Sigmoid colon (tissue), 7 donors: ENCODE measurements around the gene APOF. TPM values are rescaled to one million over a fixed set of nuclear protein-coding genes. Genes with fewer than 3 reads are reported as not detected.

Experiments used
- DNase-seq: peaks from one replicate; pipeline ENCODE4 v3.0.0-alpha.2; 2019
- H3K27ac ChIP-seq, 4 donors: fragments of 200-600 bp; sonication (generic); one replicate each; pipeline ENCODE4 v1.5.1; 2016 to 2019; ENCODE audit warnings: mild to moderate bottlenecking in 1 of 4
- H3K27me3 ChIP-seq, 3 donors: fragments of 200-600 bp; sonication (generic); one replicate each; pipeline ENCODE4 v1.5.1; 2019; ENCODE audit warnings: mild to moderate bottlenecking in 1 of 3
- H3K36me3 ChIP-seq, 4 donors: fragments of 200-600 bp; sonication (generic); one replicate each; pipeline ENCODE4 v1.5.1; 2016 to 2019
- H3K4me1 ChIP-seq, 4 donors: fragments of 200-600 bp; sonication (generic); one replicate each; pipeline ENCODE4 v1.5.1; 2017 to 2019
- H3K4me3 ChIP-seq, 4 donors: fragments of 200-600 bp; sonication (generic); one replicate each; pipeline ENCODE4 v1.5.1; 2017 to 2019; ENCODE audit warnings: mild to moderate bottlenecking in 2 of 4, moderate library complexity in 1 of 4
- H3K9me3 ChIP-seq, 4 donors: fragments of 200-600 bp in 3 of 4; sonication (generic) in 3 of 4; one replicate each; pipeline versions ENCODE4 v1.5.1 to v1.6.1; 2013 to 2019
- CTCF ChIP-seq, 4 experiments: fragments of 450-650 bp in 3 of 4; fragments of 200-600 bp in 1 of 4; IDR thresholded peaks; one replicate each; pipeline ENCODE4 v1.5.1; 2016 to 2019; ENCODE audit warnings: antibody characterized with exemption in 4 of 4, mild to moderate bottlenecking in 3 of 4, moderate library complexity in 2 of 4
- EP300 ChIP-seq, 4 donors: sonication (generic); formaldehyde crosslinking; IDR thresholded peaks; one replicate each; pipeline ENCODE4 v1.6.1; 2017; ENCODE audit warnings: antibody characterized with exemption in 4 of 4
- POLR2A ChIP-seq, 2 donors: fragments of 450-650 bp; IDR thresholded peaks; one replicate each; pipeline ENCODE4 v1.6.1; 2016; ENCODE audit warnings: antibody characterized with exemption in 2 of 2, mild to moderate bottlenecking in 2 of 2, moderate library complexity in 2 of 2
- POLR2AphosphoS5 ChIP-seq, 4 donors: sonication (generic); formaldehyde crosslinking; IDR thresholded peaks; one replicate each; pipeline ENCODE4 v1.6.1; 2017; ENCODE audit warnings: antibody characterized with exemption in 4 of 4
- WGBS, 2 donors: extraction: QIAGEN DNeasy Blood & Tissue Kit; methylation state at CpG; one replicate each; pipeline ENCODE4 v1.1.7; 2013; 5-methylcytosine and 5-hydroxymethylcytosine counted together
- intact Hi-C: fragments of 100-400 bp; cut with DNase I; formaldehyde crosslinking; loops from one replicate; pipeline ENCODE4 v1.15.1; 2023
- polyA plus RNA-seq, 3 donors: library from polyadenylated mRNA; stranded (reverse); fragments of 200-250 nt; gene quantifications; one replicate each; pipeline ENCODE4 v1.2.3, GENCODE V29; 2013
- total RNA-seq, 4 donors: library from RNA; depleted of rRNA; stranded (reverse); fragments of >200 nt; gene quantifications; one replicate each; pipeline ENCODE4 v1.1.0, GENCODE V29; 2016
- donor health status: healthy with polysubstance abuse.
- donor health status: Bipolar disorder and iron deficiency.
- donor health status: healthy.

The APOF gene
- total and polyA plus RNA-seq, 7 donors: not detected

DNA sequence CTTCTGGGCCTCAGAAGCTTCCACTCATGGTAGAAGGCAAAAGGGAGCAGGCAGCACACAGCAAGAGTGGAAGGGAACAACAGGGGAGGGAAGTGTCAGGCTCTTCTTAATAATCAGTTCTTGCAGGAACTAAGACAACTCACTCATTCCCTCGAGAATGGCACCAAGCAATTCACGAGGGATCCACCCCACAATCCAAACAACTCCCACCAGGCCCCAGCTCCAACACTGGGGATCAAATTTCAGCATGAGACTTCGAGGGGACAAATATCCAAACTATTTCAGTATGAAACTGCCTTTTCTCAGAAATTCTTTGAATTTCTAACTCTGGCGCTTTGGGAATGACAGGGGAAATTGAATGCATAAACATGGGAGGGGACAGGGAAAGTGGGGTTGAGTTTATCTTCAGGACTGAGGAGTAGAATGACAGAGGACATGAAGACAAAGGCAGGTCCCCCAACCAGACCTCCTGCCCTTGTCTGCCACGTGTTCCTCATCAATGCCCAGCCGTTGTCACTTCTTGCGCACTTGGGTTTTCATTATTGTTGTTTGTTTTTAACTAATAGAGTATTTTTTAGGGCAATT is 24.6 kb upstream of the APOF start:
- intact Hi-C loops: no loop called here
- 64 to 68% methylated on average over 7 of the region's 7 CpGs for WGBS, 2 donors
- no peaks in the 10 kb centered on the region for H3K27me3 ChIP-seq
- no peaks in the 10 kb centered on the region for H3K36me3 ChIP-seq
- no peak for TF ChIP-seq POLR2A (IDR thresholded peaks at IDR 0.05)
- no peak for TF ChIP-seq CTCF (IDR thresholded peaks at IDR 0.05)
- TF ChIP-seq EP300 (IDR thresholded peaks at IDR 0.05): no peak
- TF ChIP-seq POLR2AphosphoS5 (IDR thresholded peaks at IDR 0.05): no peak
- no peaks in the 10 kb centered on the region for H3K9me3 ChIP-seq
- no peaks in the 10 kb centered on the region for H3K4me1 ChIP-seq
- no peak overlapping the region for H3K4me3 ChIP-seq
- DNase-seq: no peak
- H3K27ac ChIP-seq: no peak overlapping the region

DNA sequence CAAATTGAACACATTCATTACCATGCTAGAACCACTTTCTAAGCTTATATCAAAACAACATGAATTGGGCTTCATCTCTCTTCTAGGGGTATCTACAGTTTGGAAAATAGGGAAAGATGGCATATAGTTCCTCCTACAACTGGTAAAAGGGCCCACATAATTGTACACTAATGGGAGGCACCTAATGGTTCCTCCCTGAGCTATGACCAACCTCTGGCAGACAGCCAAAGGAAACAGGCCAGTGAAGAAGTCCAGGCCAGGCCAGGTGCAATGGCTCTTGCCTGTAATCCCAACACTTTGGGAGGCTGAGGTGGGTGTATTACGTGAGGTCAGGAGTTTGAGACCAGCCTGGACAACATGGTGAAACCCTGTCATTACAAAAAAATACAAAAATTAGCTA is 23.2 kb upstream of the APOF start:
- no peak for TF ChIP-seq CTCF (IDR thresholded peaks at IDR 0.05)
- no peak for TF ChIP-seq POLR2A (IDR thresholded peaks at IDR 0.05)
- TF ChIP-seq POLR2AphosphoS5 (IDR thresholded peaks at IDR 0.05): no peak
- WGBS, 2 donors: 96 to 97% methylated on average over 1 of the region's 1 CpG
- Histone ChIP-seq H3K4me3 (no peak overlapping the region), H3K4me1 (no peaks in the 10 kb centered on the region), H3K9me3 (no peaks in the 10 kb centered on the region), H3K27me3 (no peaks in the 10 kb centered on the region), H3K36me3 (no peaks in the 10 kb centered on the region), H3K27ac (no peak overlapping the region)
- intact Hi-C loops: no loop called here
- DNase-seq: no peak

- no peaks in the 10 kb centered on the region for H3K36me3 ChIP-seq
- intact Hi-C loops: no loop called here
- no peak for DNase-seq
- no peak overlapping the region for H3K4me3 ChIP-seq
- no peaks in the 10 kb centered on the region for H3K9me3 ChIP-seq
- 93% methylated on average over 16 of the region's 16 CpGs for WGBS, 2 donors
- H3K27ac ChIP-seq: no peak overlapping the region
- no peaks in the 10 kb centered on the region for H3K27me3 ChIP-seq
- no peaks in the 10 kb centered on the region for H3K4me1 ChIP-seq
- TF ChIP-seq POLR2AphosphoS5 (IDR thresholded peaks at IDR 0.05): no peak
- TF ChIP-seq POLR2A (IDR thresholded peaks at IDR 0.05): no peak
- no peak for TF ChIP-seq CTCF (IDR thresholded peaks at IDR 0.05)
- no peak for TF ChIP-seq EP300 (IDR thresholded peaks at IDR 0.05)
These were observed 20.0 kb upstream of the APOF start for GRCh38 chr12:56382611-56383010.

DNA sequence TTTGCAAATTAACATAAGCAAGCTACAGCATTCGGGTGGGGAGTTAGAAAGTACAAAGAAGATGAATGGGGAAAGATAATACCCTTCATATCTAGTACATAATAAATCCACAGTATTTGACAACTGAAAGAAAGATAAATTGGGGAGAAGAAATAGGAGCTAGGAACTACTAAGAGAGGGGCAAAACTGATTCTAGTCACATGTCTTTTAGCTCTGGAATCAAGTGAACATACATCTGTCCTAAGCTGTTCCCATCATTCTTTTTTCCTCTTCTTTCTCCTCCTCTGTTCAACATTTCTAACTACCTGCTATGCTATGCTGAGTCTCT is 15.3 kb upstream of the APOF start:
- Histone ChIP-seq H3K4me1 (no peaks in the 10 kb centered on the region), H3K9me3 (no peaks in the 10 kb centered on the region), H3K27ac (no peak overlapping the region), H3K4me3 (no peak overlapping the region), H3K27me3 (no peaks in the 10 kb centered on the region), H3K36me3 (no peaks in the 10 kb centered on the region)
- intact Hi-C loops: no loop called here
- no peak for TF ChIP-seq CTCF (IDR thresholded peaks at IDR 0.05)
- TF ChIP-seq POLR2AphosphoS5 (IDR thresholded peaks at IDR 0.05): no peak
- no peak for TF ChIP-seq POLR2A (IDR thresholded peaks at IDR 0.05)
- TF ChIP-seq EP300 (IDR thresholded peaks at IDR 0.05): no peak
- 40 to 66% methylated on average over 1 of the region's 1 CpG for WGBS, 2 donors
- DNase-seq: no peak

DNA sequence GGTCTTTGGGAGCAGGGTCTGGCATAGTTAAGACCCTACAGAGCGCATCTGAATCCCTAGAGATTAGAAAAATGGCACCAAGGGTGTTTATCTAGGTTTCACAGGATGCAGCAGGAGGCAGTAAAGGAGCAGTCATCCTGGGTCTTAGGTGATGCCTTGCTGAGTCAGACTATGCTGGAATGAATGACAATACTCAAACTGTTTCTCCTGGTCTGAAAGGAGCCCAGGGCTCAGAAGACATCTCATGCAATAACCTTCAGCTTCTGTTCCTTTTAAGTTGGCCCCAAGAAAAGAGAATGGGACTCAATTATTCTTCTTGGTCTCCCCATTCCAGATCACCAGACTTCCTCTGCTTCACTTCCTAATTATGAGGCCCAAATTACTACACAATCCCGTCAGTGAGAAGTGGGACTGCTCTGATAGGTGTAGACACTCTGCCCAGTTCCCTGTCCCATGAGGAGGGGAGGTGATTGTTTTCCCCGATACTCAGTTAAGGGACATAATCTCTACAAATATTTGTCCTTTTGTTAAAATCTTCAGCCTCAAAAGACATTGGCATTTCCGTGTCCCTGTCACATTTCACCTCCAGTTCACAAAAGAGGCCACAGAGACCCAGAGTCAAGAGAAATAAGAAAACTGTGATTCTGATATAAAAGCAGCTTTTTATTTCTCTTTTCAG is 14.8 kb upstream of the APOF start:
- no peak for DNase-seq
- H3K36me3 ChIP-seq: no peaks in the 10 kb centered on the region
- 81 to 82% methylated on average over 4 of the region's 4 CpGs for WGBS, 2 donors
- H3K27ac ChIP-seq: no peak overlapping the region
- no peaks in the 10 kb centered on the region for H3K4me1 ChIP-seq
- no peaks in the 10 kb centered on the region for H3K27me3 ChIP-seq
- intact Hi-C loops: no loop called here
- no peak overlapping the region for H3K4me3 ChIP-seq
- H3K9me3 ChIP-seq: no peaks in the 10 kb centered on the region
- TF ChIP-seq POLR2AphosphoS5 (IDR thresholded peaks at IDR 0.05) (no peak), CTCF (IDR thresholded peaks at IDR 0.05) (no peak), EP300 (IDR thresholded peaks at IDR 0.05) (no peak), POLR2A (IDR thresholded peaks at IDR 0.05) (no peak)
